ENCODE measurements around the gene ANKRD39. TPM values are rescaled to one million over a fixed set of nuclear protein-coding genes. Genes with fewer than 3 reads are reported as not detected.

Gene ANKRD39
- total and polyA plus RNA-seq, 2 donors (not counting 1 experiment from before 2014, with no cell fraction given): 14.8 to 19.3 TPM

GRCh38 chr2:96879545-96880040 is 21.8 kb upstream of the ANKRD39 start:
- no peaks in the 10 kb centered on the region for H3K9me3 Mint-ChIP-seq (ENCODE audit: insufficient read depth)
- H3K27me3 Mint-ChIP-seq: peaks cover 4% of the 10 kb centered on the region
- DNase-seq: no peak
- Histone ChIP-seq H3K9ac (ENCODE audit: low read length) (no peak overlapping the region), H2AFZ (ENCODE audit: insufficient read depth, low read depth, low read length, poor library complexity, severe bottlenecking) (no peak overlapping the region), H3K79me2 (ENCODE audit: control insufficient read depth, insufficient read depth, low read length) (no peaks in the 10 kb centered on the region), H3K27ac (ENCODE audit: low read length in 2 of 2) (no peak overlapping the region), H3K36me3 (replicated peaks in 1 of 2; ENCODE audit: control extremely low read depth in 1 of 2, control insufficient read depth in 1 of 2, extremely low read depth in 1 of 2, insufficient read depth in 2 of 2, low read length in 1 of 2) (no peaks in the 10 kb centered on the region), H3K4me3 (ENCODE audit: control extremely low read depth in 1 of 5, extremely low read depth in 1 of 5, insufficient read depth in 1 of 5, low read depth in 2 of 5, low read length in 4 of 5) (no peak overlapping the region), H3K9me3 (ENCODE audit: control extremely low read depth in 1 of 3, control insufficient read depth in 2 of 3, insufficient read depth in 1 of 3, low read length in 2 of 3) (no peaks in the 10 kb centered on the region), H3K4me2 (replicated peaks; ENCODE audit: low read depth, low read length, poor library complexity, severe bottlenecking) (no peak overlapping the region), H4K20me1 (ENCODE audit: control insufficient read depth, insufficient read depth, low read length, poor library complexity, severe bottlenecking) (no peaks in the 10 kb centered on the region), H3K4me1 (ENCODE audit: control insufficient read depth in 2 of 2, insufficient read depth in 2 of 2, low read length in 2 of 2) (peaks cover 7% of the 10 kb centered on the region in 2 donors), H3K27me3 (replicated peaks in 1 of 4; ENCODE audit: control extremely low read depth in 1 of 4, control insufficient read depth in 3 of 4, insufficient read depth in 4 of 4, low read length in 3 of 4) (peaks cover 0 to 13% (median 0%) of the 10 kb centered on the region in 4 experiments)
- CTCF ChIA-PET: no interaction called here
- no peak for TF ChIP-seq EZH2 (IDR thresholded peaks at IDR 0.05; ENCODE audit: borderline replicate concordance, insufficient read depth, low read depth, low read length, poor library complexity, severe bottlenecking)
- TF ChIP-seq CTCF (IDR thresholded peaks at IDR 0.05): no peak
- ATAC-seq (ENCODE audit: low read depth): no peak
- 98% methylated on average over 15 of the region's 18 CpGs for WGBS (ENCODE audit: insufficient coverage)
- H3K4me3 Mint-ChIP-seq: no peak overlapping the region
- no peak overlapping the region for H3K27ac Mint-ChIP-seq
- POLR2A ChIA-PET: no interaction called here
- intact Hi-C loops (cut with micrococcal nuclease): no loop called here
- peaks cover 8% of the 10 kb centered on the region for H3K4me1 Mint-ChIP-seq

GRCh38 chr2:96878796-96879544 is 21.2 kb upstream of the ANKRD39 start:
- Mint-ChIP-seq H3K27me3 (peaks cover 4% of the 10 kb centered on the region), H3K4me3 (no peak overlapping the region), H3K4me1 (peaks cover 14% of the 10 kb centered on the region), H3K27ac (no peak overlapping the region), H3K9me3 (ENCODE audit: insufficient read depth) (no peaks in the 10 kb centered on the region)
- WGBS (ENCODE audit: insufficient coverage): 93% methylated on average over 22 of the region's 22 CpGs
- Histone ChIP-seq H2AFZ (ENCODE audit: insufficient read depth, low read depth, low read length, poor library complexity, severe bottlenecking) (no peak overlapping the region), H3K9ac (ENCODE audit: low read length) (no peak overlapping the region), H3K9me3 (ENCODE audit: control extremely low read depth in 1 of 3, control insufficient read depth in 2 of 3, insufficient read depth in 1 of 3, low read length in 2 of 3) (no peaks in the 10 kb centered on the region), H3K27me3 (replicated peaks in 1 of 4; ENCODE audit: control extremely low read depth in 1 of 4, control insufficient read depth in 3 of 4, insufficient read depth in 4 of 4, low read length in 3 of 4) (peaks cover 0 to 10% (median 0%) of the 10 kb centered on the region in 4 experiments), H4K20me1 (ENCODE audit: control insufficient read depth, insufficient read depth, low read length, poor library complexity, severe bottlenecking) (no peaks in the 10 kb centered on the region), H3K36me3 (replicated peaks in 1 of 2; ENCODE audit: control extremely low read depth in 1 of 2, control insufficient read depth in 1 of 2, extremely low read depth in 1 of 2, insufficient read depth in 2 of 2, low read length in 1 of 2) (no peaks in the 10 kb centered on the region), H3K79me2 (ENCODE audit: control insufficient read depth, insufficient read depth, low read length) (no peaks in the 10 kb centered on the region), H3K27ac (ENCODE audit: low read length in 2 of 2) (no peak overlapping the region), H3K4me2 (replicated peaks; ENCODE audit: low read depth, low read length, poor library complexity, severe bottlenecking) (no peak overlapping the region), H3K4me3 (ENCODE audit: control extremely low read depth in 1 of 5, extremely low read depth in 1 of 5, insufficient read depth in 1 of 5, low read depth in 2 of 5, low read length in 4 of 5) (no peak overlapping the region), H3K4me1 (ENCODE audit: control insufficient read depth in 2 of 2, insufficient read depth in 2 of 2, low read length in 2 of 2) (peaks cover 13% of the 10 kb centered on the region in 2 donors)
- DNase-seq (no peak), ATAC-seq (ENCODE audit: low read depth) (no peak)
- POLR2A ChIA-PET: no interaction called here
- TF ChIP-seq EZH2 (IDR thresholded peaks at IDR 0.05; ENCODE audit: borderline replicate concordance, insufficient read depth, low read depth, low read length, poor library complexity, severe bottlenecking): no peak
- CTCF ChIA-PET: no interaction called here
- intact Hi-C loops (cut with micrococcal nuclease): no loop called here

Data from B cell (primary cell).